ENCODE data around the gene ZBTB2.

The ZBTB2 gene, protein sequence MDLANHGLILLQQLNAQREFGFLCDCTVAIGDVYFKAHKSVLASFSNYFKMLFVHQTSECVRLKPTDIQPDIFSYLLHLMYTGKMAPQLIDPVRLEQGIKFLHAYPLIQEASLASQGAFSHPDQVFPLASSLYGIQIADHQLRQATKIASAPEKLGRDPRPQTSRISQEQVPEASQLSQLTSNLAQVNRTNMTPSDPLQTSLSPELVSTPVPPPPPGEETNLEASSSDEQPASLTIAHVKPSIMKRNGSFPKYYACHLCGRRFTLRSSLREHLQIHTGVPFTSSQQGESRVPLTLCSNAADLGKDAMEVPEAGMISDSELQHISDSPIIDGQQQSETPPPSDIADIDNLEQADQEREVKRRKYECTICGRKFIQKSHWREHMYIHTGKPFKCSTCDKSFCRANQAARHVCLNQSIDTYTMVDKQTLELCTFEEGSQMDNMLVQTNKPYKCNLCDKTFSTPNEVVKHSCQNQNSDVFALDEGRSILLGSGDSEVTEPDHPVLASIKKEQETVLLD

DNA sequence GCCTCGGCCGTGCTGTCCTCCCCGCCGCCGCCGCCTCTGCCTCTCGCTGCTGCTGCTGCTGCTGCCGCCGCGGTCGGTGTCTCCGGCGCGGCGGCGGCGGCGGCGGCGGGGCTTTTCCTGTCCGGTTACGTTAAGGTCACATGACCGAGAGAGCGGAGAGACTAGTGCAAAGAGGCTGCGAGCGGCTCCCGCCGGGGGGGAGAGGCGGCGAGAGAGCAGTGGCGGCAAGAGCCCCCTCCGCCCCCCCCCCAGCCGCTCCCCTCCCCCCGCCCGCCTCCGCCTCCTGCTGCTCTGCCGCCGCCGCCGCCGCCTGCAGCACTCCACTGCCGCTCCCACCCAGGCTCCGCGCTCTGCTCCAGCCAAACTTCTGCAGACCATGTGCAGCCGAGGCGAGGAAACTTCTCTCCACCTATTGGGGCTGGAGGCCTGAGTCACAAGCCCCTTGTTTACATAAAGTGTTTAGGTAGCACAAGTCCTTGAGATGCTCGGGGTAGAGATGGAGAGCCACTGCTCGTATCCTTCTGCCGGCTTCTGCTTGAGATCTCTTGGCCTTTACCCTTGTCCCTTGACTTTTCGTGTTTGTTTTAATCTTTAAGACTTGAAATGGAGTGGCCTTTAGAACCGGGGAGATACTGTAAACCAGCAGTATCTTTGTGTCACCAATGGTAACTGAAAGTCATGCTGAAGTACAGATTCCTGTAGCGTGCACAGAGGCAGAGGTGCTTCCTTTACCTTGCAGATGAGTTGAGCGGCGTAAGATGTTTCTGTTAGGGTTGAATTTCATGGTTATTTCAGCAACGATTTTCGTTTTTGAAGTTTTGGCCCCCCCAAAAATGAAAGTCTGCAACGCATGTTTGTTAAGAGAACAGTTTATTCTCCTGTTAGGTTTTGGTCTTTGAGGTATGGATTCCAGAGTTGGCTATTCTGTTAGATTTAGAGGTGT, at the start of gene ZBTB2:
ZBTB2 (minus strand) TSS at position 89 of the 943 bp plus-strand sequence. CDS start 17,922 bp downstream, outside the sequence.
- Mint-ChIP-seq H3K4me1 (ENCODE audit: low read depth) (peaks cover 68% of the 10 kb centered on the region), H3K27me3 (no peaks in the 10 kb centered on the region)

DNA sequence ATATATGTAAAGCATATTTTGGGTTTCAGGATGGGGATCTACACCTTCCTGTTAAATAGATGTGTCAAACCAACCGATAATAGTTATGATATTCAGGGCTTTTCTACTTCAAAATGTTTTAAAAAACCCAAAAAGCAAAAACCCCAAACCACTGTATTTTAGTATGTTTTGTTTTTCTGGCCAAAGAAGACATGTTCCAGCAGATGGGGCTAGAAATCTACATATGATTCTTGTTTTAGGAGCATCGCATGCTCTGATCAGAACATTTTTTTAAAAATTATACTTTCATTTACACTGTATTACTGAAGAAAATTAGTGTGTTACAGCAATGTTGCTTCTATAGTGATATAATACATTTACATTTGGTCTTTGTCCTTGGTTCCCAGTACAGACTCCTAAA, 49.6 kb upstream of the ZBTB2 start:
- Mint-ChIP-seq H3K9me3 (ENCODE audit: low read depth) (no peaks in the 10 kb centered on the region), H3K4me1 (ENCODE audit: low read depth) (peaks cover 38% of the 10 kb centered on the region), H3K36me3 (peaks cover 6% of the 10 kb centered on the region), H3K4me3 (no peak overlapping the region), H3K27ac (no peak overlapping the region), H3K27me3 (no peaks in the 10 kb centered on the region)

More for the DNA sequence above, at the start of gene ZBTB2:
- Mint-ChIP-seq H3K36me3 (peaks cover 2% of the 10 kb centered on the region), H3K9me3 (ENCODE audit: low read depth) (no peaks in the 10 kb centered on the region), H3K4me3 (peak within 1 kb of the TSS; percentile 93), H3K27ac (peak within 1 kb of the TSS; percentile 95)

DNA sequence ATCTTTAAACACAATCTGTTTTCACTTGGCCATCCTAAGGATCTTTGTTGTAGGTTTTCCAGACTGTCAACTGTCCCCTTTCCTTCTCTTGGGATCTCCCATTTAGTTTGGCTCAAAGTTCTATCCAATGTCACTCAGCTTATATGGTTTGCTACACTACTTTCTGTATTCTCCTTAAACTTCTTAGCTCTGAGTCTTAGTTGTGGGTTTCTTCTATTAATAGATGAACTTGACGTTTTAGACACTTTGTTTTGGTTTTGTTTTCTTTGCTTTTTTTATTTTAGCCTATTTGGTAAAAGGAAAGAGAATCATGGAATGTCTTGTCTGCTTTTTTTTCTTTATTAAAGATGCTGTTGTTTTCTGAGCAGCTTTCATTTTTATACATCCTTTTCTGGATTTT, 49.1 kb upstream of the ZBTB2 start:
- H3K27ac Mint-ChIP-seq, result peak overlapping the region; percentile 66
- H3K27me3 Mint-ChIP-seq, result no peaks in the 10 kb centered on the region

DNA sequence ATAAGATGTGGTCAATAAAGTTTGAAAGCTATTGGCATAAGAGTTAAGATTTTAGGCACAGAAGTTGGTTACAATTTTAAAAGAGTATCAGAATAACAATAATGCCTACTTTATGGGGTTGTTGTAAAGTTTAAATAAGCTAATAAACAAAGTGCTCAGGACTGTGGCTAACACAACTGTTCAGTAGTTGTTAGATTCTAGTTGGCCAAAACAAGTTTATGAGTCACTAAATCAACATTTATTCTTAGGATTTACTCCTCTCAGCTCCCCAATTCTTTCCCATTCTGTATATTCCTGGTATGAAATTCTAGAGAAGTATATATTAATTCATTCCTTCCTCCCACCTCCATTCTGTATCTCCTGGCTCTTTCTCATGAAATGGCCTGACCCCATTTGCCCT, 46.0 kb upstream of the ZBTB2 start:
- Mint-ChIP-seq H3K27me3 (no peaks in the 10 kb centered on the region), H3K27ac (no peak overlapping the region), H3K9me3 (ENCODE audit: low read depth) (no peaks in the 10 kb centered on the region), H3K36me3 (peaks cover 5% of the 10 kb centered on the region), H3K4me1 (ENCODE audit: low read depth) (peaks cover 30% of the 10 kb centered on the region), H3K4me3 (no peak overlapping the region)

More for the DNA sequence above, 49.1 kb upstream of the ZBTB2 start:
- Mint-ChIP-seq H3K4me3 (no peak overlapping the region), H3K4me1 (ENCODE audit: low read depth) (peaks cover 38% of the 10 kb centered on the region), H3K9me3 (ENCODE audit: low read depth) (no peaks in the 10 kb centered on the region), H3K36me3 (peaks cover 6% of the 10 kb centered on the region)

DNA sequence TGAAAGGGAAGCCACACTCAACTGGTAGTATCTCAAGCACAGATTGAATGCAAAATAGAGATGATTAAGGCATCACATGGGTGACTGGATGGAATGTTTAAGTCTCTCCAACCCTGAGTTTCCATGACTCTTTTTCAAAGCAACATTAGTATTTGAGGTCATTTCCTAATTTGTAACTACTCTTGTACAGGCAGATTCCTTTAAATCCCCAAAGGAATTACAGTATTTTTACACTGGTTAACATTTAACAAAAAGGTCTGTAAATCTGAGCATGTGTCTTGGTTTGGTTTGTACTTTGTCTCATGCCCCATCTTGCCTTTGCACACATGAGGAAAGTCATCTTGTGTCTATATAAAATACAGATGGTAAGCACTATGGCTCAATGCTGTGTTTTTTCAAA, 45.4 kb upstream of the ZBTB2 start:
- H3K36me3 Mint-ChIP-seq, result peaks cover 5% of the 10 kb centered on the region
- H3K4me1 Mint-ChIP-seq (ENCODE audit: low read depth), result peaks cover 28% of the 10 kb centered on the region
- H3K4me3 Mint-ChIP-seq, result no peak overlapping the region
- no peaks in the 10 kb centered on the region for H3K9me3 Mint-ChIP-seq (ENCODE audit: low read depth)
- no peak overlapping the region for H3K27ac Mint-ChIP-seq
- no peaks in the 10 kb centered on the region for H3K27me3 Mint-ChIP-seq

DNA sequence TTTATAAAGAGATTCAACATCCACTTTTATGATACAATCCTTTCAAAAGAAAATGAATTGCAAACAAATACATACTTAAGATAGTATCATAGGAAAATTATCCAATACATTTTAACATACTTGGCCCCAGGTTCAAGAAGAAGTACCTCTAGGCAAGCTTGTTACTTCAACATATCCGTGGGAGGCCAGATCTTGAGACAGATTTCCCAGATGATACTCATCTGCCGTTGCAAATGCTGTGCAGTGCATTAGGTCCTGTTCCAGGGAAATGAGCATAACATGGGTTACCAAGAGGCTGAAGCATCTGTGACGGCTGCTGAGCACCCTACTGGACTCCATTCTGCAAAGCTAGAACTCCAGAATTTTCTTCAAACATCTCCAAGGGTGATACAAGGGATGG, 44.9 kb upstream of the ZBTB2 start:
- Mint-ChIP-seq H3K36me3 (peaks cover 5% of the 10 kb centered on the region), H3K4me3 (no peak overlapping the region), H3K4me1 (ENCODE audit: low read depth) (peaks cover 23% of the 10 kb centered on the region), H3K27me3 (no peaks in the 10 kb centered on the region), H3K9me3 (ENCODE audit: low read depth) (no peaks in the 10 kb centered on the region), H3K27ac (no peak overlapping the region)

DNA sequence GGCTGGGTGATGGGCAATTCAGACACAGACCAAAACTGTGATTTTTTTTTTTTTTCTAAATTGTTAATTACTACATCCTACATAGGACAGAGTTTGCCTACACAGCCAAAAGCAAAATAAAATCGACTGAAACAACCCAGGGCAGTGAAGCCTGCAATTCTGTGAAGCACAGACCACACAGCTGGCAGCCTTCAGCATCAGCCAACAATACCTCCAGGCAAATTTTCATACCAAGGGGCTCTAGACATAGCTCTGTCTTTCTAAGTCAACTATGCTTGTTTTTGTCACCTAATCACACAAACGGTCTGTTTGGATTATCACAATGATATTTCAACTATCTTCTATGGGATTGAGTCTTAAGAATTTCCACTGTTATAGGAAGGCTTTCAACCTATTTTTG, 43.0 kb upstream of the ZBTB2 start:
- Mint-ChIP-seq H3K36me3 (peaks cover 9% of the 10 kb centered on the region), H3K27ac (no peak overlapping the region), H3K4me1 (ENCODE audit: low read depth) (peaks cover 14% of the 10 kb centered on the region), H3K9me3 (ENCODE audit: low read depth) (no peaks in the 10 kb centered on the region), H3K27me3 (no peaks in the 10 kb centered on the region), H3K4me3 (no peak overlapping the region)

DNA sequence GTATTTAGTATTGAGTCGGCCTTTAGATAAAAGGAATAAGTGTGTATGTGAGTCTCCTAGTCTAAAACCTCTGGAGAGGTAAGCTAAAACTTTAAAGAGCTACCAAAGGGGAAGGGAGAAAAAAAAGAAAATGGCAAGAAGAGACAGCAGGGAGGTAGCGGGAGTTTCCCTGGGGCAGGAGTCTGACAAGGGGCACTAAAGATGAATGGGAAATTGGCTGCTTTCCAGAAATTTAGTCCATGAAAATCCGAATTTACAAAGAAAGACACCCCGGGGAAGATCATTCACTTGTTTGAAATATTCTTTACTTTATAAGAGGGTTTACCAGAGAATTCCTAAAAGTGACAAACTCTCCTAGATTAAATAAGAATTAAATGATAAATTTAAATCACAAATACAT, 41.3 kb upstream of the ZBTB2 start:
- peaks cover 6% of the 10 kb centered on the region for H3K4me1 Mint-ChIP-seq (ENCODE audit: low read depth)
- no peaks in the 10 kb centered on the region for H3K27me3 Mint-ChIP-seq
- H3K27ac Mint-ChIP-seq, result no peak overlapping the region
- no peaks in the 10 kb centered on the region for H3K9me3 Mint-ChIP-seq (ENCODE audit: low read depth)
- no peak overlapping the region for H3K4me3 Mint-ChIP-seq
- H3K36me3 Mint-ChIP-seq, result peaks cover 13% of the 10 kb centered on the region

DNA sequence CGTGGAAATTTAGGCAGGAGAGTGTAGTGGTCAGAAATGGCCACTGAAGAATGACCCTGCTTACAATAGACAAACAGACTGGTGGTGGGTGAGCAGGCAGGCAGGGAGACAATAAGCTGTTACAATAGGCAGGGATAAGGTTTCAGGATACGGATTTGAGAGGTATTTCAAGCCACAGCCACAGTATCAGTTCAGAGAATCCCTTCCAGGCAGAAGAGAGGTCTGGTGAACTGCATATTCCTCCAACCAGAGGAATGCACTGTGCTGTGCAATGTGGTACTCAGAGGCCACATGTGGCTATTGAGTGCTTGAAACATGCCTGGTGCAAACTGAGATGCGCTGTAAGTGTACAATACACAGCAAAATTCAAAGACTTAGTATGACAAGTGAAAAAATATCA, 40.0 kb upstream of the ZBTB2 start:
- no peak overlapping the region for H3K4me3 Mint-ChIP-seq
- H3K27ac Mint-ChIP-seq, result no peak overlapping the region
- no peaks in the 10 kb centered on the region for H3K4me1 Mint-ChIP-seq (ENCODE audit: low read depth)
- no peaks in the 10 kb centered on the region for H3K9me3 Mint-ChIP-seq (ENCODE audit: low read depth)
- no peaks in the 10 kb centered on the region for H3K27me3 Mint-ChIP-seq
- H3K36me3 Mint-ChIP-seq, result peaks cover 12% of the 10 kb centered on the region

DNA sequence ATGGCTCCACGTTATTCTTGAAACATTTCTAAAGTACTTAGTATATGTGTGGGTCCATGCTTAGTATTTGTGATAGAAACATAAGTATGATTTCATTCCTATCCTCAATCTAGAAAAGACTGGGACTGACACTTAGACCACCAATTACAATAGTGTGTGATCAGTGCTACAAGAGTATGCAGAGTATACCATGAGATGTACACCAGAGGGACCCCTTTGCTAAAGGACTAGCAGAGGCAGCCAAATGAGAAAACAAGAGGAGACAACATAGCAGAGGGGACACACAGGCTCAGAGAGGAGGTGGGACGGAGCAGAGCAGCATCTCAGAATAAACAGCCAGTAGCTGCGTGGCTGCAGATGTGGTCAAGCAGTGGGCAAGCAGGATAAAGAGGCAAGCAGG, 39.5 kb upstream of the ZBTB2 start:
- H3K9me3 Mint-ChIP-seq (ENCODE audit: low read depth), result no peaks in the 10 kb centered on the region
- H3K36me3 Mint-ChIP-seq, result peaks cover 15% of the 10 kb centered on the region
- no peak overlapping the region for H3K27ac Mint-ChIP-seq
- H3K4me3 Mint-ChIP-seq, result no peak overlapping the region
- no peaks in the 10 kb centered on the region for H3K4me1 Mint-ChIP-seq (ENCODE audit: low read depth)
- no peaks in the 10 kb centered on the region for H3K27me3 Mint-ChIP-seq

DNA sequence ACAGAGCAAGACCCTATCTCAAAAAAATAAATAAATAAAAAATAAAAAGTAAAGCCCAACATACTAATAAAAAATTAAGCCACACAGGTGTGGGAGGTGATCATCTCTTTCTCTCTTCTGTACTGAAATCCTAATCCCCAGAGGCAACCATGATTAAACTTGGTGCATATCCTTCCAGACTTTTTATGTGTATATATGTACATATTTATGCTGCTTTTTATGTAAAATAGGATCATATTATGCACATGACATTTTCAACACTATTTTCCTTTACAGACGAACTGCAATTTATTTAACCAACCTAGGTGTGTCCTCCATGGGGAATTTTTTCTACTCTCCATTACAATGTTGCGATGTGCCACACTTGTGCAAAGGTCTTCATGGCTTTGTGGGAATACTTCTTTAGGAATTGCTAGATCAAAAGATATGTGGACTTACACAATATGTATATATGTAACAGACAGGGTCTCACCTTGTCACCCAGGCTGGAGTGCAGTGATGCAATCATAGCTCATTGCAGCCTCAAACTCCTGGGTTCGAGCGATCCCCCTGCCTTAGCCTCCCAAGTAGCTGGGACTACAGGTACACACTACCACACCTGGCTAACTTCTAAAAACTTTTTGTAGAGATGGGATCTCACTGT, 36.9 kb upstream of the ZBTB2 start:
- no peak overlapping the region for H3K27ac Mint-ChIP-seq
- no peaks in the 10 kb centered on the region for H3K9me3 Mint-ChIP-seq (ENCODE audit: low read depth)
- no peak overlapping the region for H3K4me3 Mint-ChIP-seq
- H3K36me3 Mint-ChIP-seq, result peaks cover 20% of the 10 kb centered on the region
- H3K4me1 Mint-ChIP-seq (ENCODE audit: low read depth), result no peaks in the 10 kb centered on the region
- H3K27me3 Mint-ChIP-seq, result no peaks in the 10 kb centered on the region

DNA sequence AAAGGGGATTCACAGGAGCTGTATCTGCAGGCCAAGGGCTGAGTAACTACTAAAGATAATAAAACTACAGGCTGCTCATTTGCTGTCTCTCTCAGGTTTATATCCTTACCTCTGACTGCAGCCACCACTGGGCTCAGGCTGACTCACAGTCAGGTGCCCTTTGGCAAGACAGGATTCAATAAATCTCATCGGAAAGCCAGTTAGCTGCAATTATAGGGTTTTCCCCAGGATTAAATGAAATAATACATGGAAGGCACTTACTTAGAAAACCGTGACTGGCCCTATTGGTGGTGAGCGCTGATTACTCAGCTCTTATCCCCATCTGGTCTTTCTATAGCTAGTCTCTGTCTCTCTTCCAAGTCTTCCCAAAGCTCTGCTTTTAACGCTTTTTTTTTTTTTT, 34.2 kb upstream of the ZBTB2 start:
- Mint-ChIP-seq H3K4me3 (no peak overlapping the region), H3K9me3 (ENCODE audit: low read depth) (no peaks in the 10 kb centered on the region), H3K27me3 (no peaks in the 10 kb centered on the region), H3K4me1 (ENCODE audit: low read depth) (no peaks in the 10 kb centered on the region), H3K36me3 (peaks cover 15% of the 10 kb centered on the region), H3K27ac (no peak overlapping the region)

DNA sequence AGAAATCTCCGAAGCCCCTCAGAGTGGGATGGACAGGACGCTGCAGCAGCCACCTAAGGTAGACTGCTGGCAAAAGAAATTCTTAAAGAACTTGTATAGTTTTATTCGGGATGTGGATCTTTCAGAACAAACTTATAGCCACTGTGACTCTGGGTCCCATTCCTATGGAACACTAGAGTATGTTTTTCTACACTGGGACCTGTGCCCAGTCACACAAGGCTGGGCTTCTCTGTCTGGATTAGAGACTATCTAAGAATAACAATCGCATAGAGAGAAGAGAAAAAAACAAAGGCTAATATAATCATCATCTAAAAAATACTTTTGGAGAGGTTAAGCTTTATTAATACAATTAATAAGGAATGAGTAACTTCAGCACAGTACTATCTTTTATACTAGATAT, 31.6 kb upstream of the ZBTB2 start:
- no peaks in the 10 kb centered on the region for H3K9me3 Mint-ChIP-seq (ENCODE audit: low read depth)
- no peak overlapping the region for H3K27ac Mint-ChIP-seq
- H3K36me3 Mint-ChIP-seq, result peaks cover 13% of the 10 kb centered on the region
- H3K27me3 Mint-ChIP-seq, result no peaks in the 10 kb centered on the region
- H3K4me1 Mint-ChIP-seq (ENCODE audit: low read depth), result no peaks in the 10 kb centered on the region
- no peak overlapping the region for H3K4me3 Mint-ChIP-seq

DNA sequence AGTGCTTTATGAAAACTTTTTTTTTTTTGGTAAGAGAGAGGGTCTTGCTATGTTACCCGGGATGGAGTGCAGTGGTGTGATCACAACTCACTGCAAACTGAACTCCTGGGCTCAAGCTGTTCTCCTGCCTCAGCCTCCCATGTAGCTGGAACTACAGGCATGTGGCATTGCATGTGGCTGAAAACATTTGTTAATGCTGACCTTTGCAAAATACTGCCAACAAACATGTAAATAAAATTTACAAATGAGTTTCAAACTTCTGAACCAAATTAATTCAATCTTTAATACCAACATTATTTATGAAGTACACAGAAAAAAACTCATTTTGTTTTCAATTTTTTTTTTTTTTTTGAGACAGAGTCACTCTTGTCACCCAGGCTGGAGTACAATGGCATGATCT, 26.1 kb upstream of the ZBTB2 start:
- Mint-ChIP-seq H3K27me3 (no peaks in the 10 kb centered on the region), H3K9me3 (ENCODE audit: low read depth) (peaks cover 14% of the 10 kb centered on the region), H3K4me1 (ENCODE audit: low read depth) (peaks cover 24% of the 10 kb centered on the region), H3K4me3 (no peak overlapping the region), H3K36me3 (peaks cover 29% of the 10 kb centered on the region), H3K27ac (no peak overlapping the region)

Data from activated naive CD8-positive, alpha-beta T cell (primary cell).